Psoas muscle (tissue), 8 donors: ENCODE measurements around the gene RARA. TPM values are rescaled to one million over a fixed set of nuclear protein-coding genes. Genes with fewer than 3 reads are reported as not detected.

Experiments
- ATAC-seq, 4 donors: fragments of 200-7000 bp; cut with Tn5 transposase; one replicate each; pipeline ENCODE4 v1.9.1; 2020; ENCODE audit warnings: moderate library complexity in 3 of 4, mild to moderate bottlenecking in 2 of 4
- DNase-seq, 2 donors: peaks; one replicate each; pipeline ENCODE4 v3.0.0-alpha.2; 2020
- H3K27ac ChIP-seq: fragments of 200-600 bp; one replicate; pipeline ENCODE4 v1.8.0; 2022
- H3K27me3 ChIP-seq, 3 donors: fragments of 200-600 bp in 1 of 3; one replicate each; pipeline versions ENCODE4 v1.6.1 to v1.8.0; 2013 to 2022; ENCODE audit warnings: low read length in 2 of 3, mild to moderate bottlenecking in 2 of 3, moderate library complexity in 1 of 3; ENCODE audit not compliant: insufficient read depth in 3 of 3
- H3K36me3 ChIP-seq, 2 donors: fragments of 200-600 bp in 1 of 2; one replicate each; pipeline versions ENCODE4 v1.6.1 to v1.8.0; 2013 to 2022; ENCODE audit warnings: low read depth in 1 of 2, mild to moderate bottlenecking in 1 of 2, moderate library complexity in 1 of 2; ENCODE audit not compliant: insufficient read depth in 1 of 2
- H3K4me1 ChIP-seq: fragments of 200-600 bp; one replicate; pipeline ENCODE4 v1.8.0; 2022
- H3K4me3 ChIP-seq: fragments of 200-600 bp; one replicate; pipeline ENCODE4 v1.8.0; 2022; ENCODE audit warnings: mild to moderate bottlenecking
- H3K9me3 ChIP-seq: fragments of 200-600 bp; one replicate; pipeline ENCODE4 v1.8.0; 2022
- CTCF ChIP-seq: fragments of 200-600 bp; IDR thresholded peaks from one replicate; pipeline ENCODE4 v1.8.0; 2022; ENCODE audit warnings: antibody characterized with exemption
- WGBS, 3 donors: extraction: QIAGEN DNeasy Blood & Tissue Kit; methylation state at CpG; one replicate each; pipeline versions ENCODE4 v1.1.6 to v1.1.7; 2013; 5-methylcytosine and 5-hydroxymethylcytosine counted together
- intact Hi-C, 2 donors: fragments of 100-400 bp; cut with DNase I; formaldehyde crosslinking; loops; one replicate each; pipeline versions ENCODE4 v1.11.0 to v1.14.2; 2022
- polyA plus RNA-seq, 3 donors: library from polyadenylated mRNA; stranded (reverse); fragments of 200-250 nt; gene quantifications; one replicate each; pipeline ENCODE4 v1.2.3, GENCODE V29; 2013
- total RNA-seq, 4 donors: library from RNA; stranded (reverse); fragmentation: NEBNext Ultra II Directional in 2 of 4; extraction: Animal tissue kit (Norgen Biotek cat#: 25700) in 2 of 4; gene quantifications; one replicate each; pipeline versions ENCODE4 v1.2.1 to v1.2.4, GENCODE V29; 2021 to 2023
- donor health status: healthy with polysubstance abuse.
- donor health status: DM: no; HTN: no; CAD: no; lungs with moderate emphysema.
- donor health status: Bipolar disorder and iron deficiency.
- donor health status: healthy.
- donor health status: DM: yes; HTN: yes; CAD: no.
- donor health status: DM: no; HTN: no; CAD: no.
- donor health status: DM: no; HTN: no; CAD: no.
- donor health status: DM: yes; HTN: yes; CAD: no.

RARA gene
- total and polyA plus RNA-seq, 7 donors: 15.0 to 76.9 (median 41.6) TPM

GRCh38 chr17:40316571-40317344, 7.8 kb downstream of the RARA start:
- Histone ChIP-seq H3K4me1 (peaks cover 75% of the 10 kb centered on the region), H3K27ac (peak overlapping the region; percentile 97), H3K36me3 (no peaks in the 10 kb centered on the region), H3K9me3 (no peaks in the 10 kb centered on the region), H3K4me3 (peak overlapping the region; percentile 95), H3K27me3 (no peaks in the 10 kb centered on the region)
- intact Hi-C loops: no loop called here
- TF ChIP-seq CTCF: no peak
- WGBS, 3 donors: 14 to 20% (median 19%) methylated on average over 38 of the region's 38 CpGs
- peak; percentile 75 to 84 for DNase-seq
- no peak for ATAC-seq

GRCh38 chr17:40317345-40317873, 8.4 kb downstream of the RARA start:
- no peaks in the 10 kb centered on the region for H3K9me3 ChIP-seq
- no peaks in the 10 kb centered on the region for H3K27me3 ChIP-seq
- TF ChIP-seq CTCF: peak; percentile 47
- DNase-seq (peak; percentile 72 to 75), ATAC-seq (peak in 3 of 4 donors; percentile 10 to 33 (median 23))
- H3K36me3 ChIP-seq: no peaks in the 10 kb centered on the region
- 1 to 7% (median 6%) methylated on average over 6 of the region's 6 CpGs for WGBS, 3 donors
- H3K4me1 ChIP-seq: peaks cover 75% of the 10 kb centered on the region
- H3K27ac ChIP-seq: peak overlapping the region; percentile 97
- intact Hi-C loops: no loop called here
- H3K4me3 ChIP-seq: peak overlapping the region; percentile 95

- H3K9me3 ChIP-seq: no peaks in the 10 kb centered on the region
- DNase-seq (peak; percentile 97), ATAC-seq (peak; percentile 81 to 84 (median 82))
- H3K27ac ChIP-seq: peak overlapping the region; percentile 97
- intact Hi-C loops: no loop called here
- peaks cover 74% of the 10 kb centered on the region for H3K4me1 ChIP-seq
- no peaks in the 10 kb centered on the region for H3K27me3 ChIP-seq
- H3K4me3 ChIP-seq: peak overlapping the region; percentile 95
- 0 to 1% (median 0%) methylated on average over 62 to 70 of the region's 70 CpGs for WGBS, 3 donors
- H3K36me3 ChIP-seq: no peaks in the 10 kb centered on the region
- no peak for TF ChIP-seq CTCF
Measured at GRCh38 chr17:40317880-40318829, 9.2 kb downstream of the RARA start.

- Histone ChIP-seq H3K27me3 (no peaks in the 10 kb centered on the region), H3K36me3 (no peaks in the 10 kb centered on the region), H3K4me1 (peaks cover 72% of the 10 kb centered on the region), H3K27ac (peak overlapping the region; percentile 97), H3K4me3 (peak overlapping the region; percentile 95), H3K9me3 (no peaks in the 10 kb centered on the region)
- ATAC-seq (no peak), DNase-seq (no peak)
- TF ChIP-seq CTCF: no peak
- intact Hi-C loops: no loop called here
- 2 to 4% (median 3%) methylated on average over 12 to 13 of the region's 13 CpGs for WGBS, 3 donors
Measured at GRCh38 chr17:40318830-40319391, 9.9 kb downstream of the RARA start.
